ENCODE measurements around the gene PIGX. TPM values are rescaled to one million over a fixed set of nuclear protein-coding genes. Genes with fewer than 3 reads are reported as not detected.

PIGX gene
- total RNA-seq, 1 donor, result 33.5 TPM

GRCh38 chr3:196677353-196677752, 34.8 kb upstream of the PIGX start:
- no peak for DNase-seq (ENCODE audit: low read depth)
- H3K4me3 ChIP-seq (ENCODE audit: low read depth, low read length), result no peak overlapping the region
- no peak for TF ChIP-seq CTCF (IDR thresholded peaks at IDR 0.05; ENCODE audit: insufficient read depth, low read length)

DNA sequence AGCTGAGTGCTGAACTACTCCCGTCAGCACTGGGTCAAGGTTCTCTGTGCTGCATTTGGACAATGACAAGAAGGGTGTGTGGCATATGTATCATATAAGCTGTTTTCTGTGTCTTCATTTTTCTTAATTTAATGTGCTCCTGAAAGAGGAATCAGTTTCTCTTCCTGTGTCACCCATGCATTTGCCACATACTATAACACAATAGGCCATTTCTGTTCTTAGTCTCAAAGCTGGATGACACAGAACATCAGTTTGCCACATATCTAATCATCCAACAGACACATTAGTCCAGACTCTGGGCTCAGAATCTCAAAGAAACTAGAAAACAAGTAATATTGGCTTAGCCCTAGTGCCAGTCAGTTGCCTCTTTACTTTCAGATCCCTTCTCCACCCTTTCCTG, 34.2 kb upstream of the PIGX start:
- no peak for DNase-seq (ENCODE audit: low read depth)
- H3K4me3 ChIP-seq (ENCODE audit: low read depth, low read length), result no peak overlapping the region
- no peak for TF ChIP-seq CTCF (IDR thresholded peaks at IDR 0.05; ENCODE audit: insufficient read depth, low read length)

- TF ChIP-seq CTCF (IDR thresholded peaks at IDR 0.05; ENCODE audit: insufficient read depth, low read length), result peak; percentile 86
- DNase-seq (ENCODE audit: low read depth), result peak; percentile 77
- no peak overlapping the region for H3K4me3 ChIP-seq (ENCODE audit: low read depth, low read length)
Measured at GRCh38 chr3:196684548-196685407, 27.4 kb upstream of the PIGX start.

- DNase-seq (ENCODE audit: low read depth), result peak; percentile 36
- no peak overlapping the region for H3K4me3 ChIP-seq (ENCODE audit: low read depth, low read length)
- TF ChIP-seq CTCF (IDR thresholded peaks at IDR 0.05; ENCODE audit: insufficient read depth, low read length), result no peak
Measured at GRCh38 chr3:196686436-196686835, 25.7 kb upstream of the PIGX start.

DNA sequence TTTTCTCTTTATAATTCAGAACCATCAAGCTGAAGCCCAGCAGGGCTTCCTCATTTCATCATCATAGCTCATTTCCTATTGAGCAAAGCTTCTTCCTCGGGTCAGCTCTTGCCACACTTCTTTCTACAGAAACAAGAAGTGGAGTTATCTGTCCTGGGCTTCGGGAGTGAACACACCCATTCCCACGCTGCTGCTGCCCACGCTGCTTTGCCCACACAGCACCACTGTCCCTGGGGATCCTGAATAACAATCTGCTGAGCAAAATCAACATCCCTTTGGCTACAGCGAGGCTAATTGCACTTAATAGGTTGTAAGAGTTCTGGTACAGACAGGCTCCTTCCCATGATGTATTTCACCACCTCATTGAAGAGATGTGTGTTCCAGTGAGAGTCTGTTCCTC, 23.8 kb upstream of the PIGX start:
- no peak overlapping the region for H3K4me3 ChIP-seq (ENCODE audit: low read depth, low read length)
- TF ChIP-seq CTCF (IDR thresholded peaks at IDR 0.05; ENCODE audit: insufficient read depth, low read length), result no peak
- DNase-seq (ENCODE audit: low read depth), result peak; percentile 97

DNA sequence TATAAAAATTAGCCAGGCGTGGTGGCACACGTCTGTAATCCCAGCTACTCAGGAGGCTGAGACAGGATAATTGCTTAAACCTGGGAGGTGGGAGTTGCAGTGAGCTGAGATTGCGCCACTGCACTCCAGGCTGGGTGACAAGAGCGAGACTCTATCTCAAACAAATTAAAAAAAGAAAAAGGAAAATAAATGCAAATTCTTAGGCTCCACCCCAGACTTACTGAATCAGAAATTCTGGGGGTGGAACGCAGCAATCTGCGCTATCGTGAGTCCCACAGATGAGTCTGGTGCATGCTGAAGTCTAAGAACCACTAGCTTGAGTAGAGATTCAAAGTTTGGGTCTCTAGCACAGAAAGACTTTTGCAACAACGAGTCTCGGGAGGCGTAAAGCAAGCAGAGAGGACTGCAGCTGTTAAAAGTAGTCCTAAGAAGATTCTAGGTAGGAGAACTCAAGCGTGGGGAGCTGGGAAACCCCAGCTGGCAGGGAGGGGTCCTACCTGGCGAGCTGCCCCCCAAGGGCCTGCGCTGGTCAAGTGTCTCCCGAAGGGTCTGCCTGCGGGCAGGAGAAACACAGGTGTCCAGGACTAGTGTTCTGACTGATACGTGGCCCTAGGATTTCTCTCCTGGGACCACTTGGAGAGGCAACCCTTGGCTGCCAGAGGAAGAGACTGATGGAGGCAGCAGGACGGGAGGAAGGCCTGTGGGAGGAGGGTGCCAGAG, 22.1 kb upstream of the PIGX start:
- DNase-seq (ENCODE audit: low read depth), result no peak
- H3K4me3 ChIP-seq (ENCODE audit: low read depth, low read length), result no peak overlapping the region
- no peak for TF ChIP-seq CTCF (IDR thresholded peaks at IDR 0.05; ENCODE audit: insufficient read depth, low read length)
